Skeletal muscle tissue (tissue), 4 donors: Measurements from ENCODE around the gene SDK1. TPM values are rescaled to one million over a fixed set of nuclear protein-coding genes. Genes with fewer than 3 reads are reported as not detected.

Experiments
- H3K27ac ChIP-seq: one replicate; pipeline ENCODE4 v1.7.0; 2013; ENCODE audit warnings: mild to moderate bottlenecking, low read depth, low read length, inconsistent platforms
- H3K27me3 ChIP-seq, 3 donors: one replicate each; pipeline ENCODE4 v1.7.0; 2013; ENCODE audit warnings: low read length in 3 of 3; ENCODE audit not compliant: control insufficient read depth in 3 of 3, insufficient read depth in 3 of 3
- H3K36me3 ChIP-seq, 3 donors: one replicate each; pipeline ENCODE4 v1.7.0; 2013; ENCODE audit warnings: low read length in 3 of 3; ENCODE audit not compliant: control insufficient read depth in 3 of 3, insufficient read depth in 3 of 3
- H3K4me1 ChIP-seq, 3 donors: one replicate each; pipeline ENCODE4 v1.7.0; 2013; ENCODE audit warnings: low read length in 3 of 3, mild to moderate bottlenecking in 3 of 3; ENCODE audit not compliant: control insufficient read depth in 3 of 3, insufficient read depth in 3 of 3
- H3K4me3 ChIP-seq, 3 donors: one replicate each; pipeline ENCODE4 v1.7.0; 2013; ENCODE audit warnings: low read length in 3 of 3
- H3K9ac ChIP-seq, 3 donors: one replicate each; pipeline ENCODE4 v1.7.0; 2013; ENCODE audit warnings: low read length in 3 of 3, mild to moderate bottlenecking in 3 of 3, moderate library complexity in 2 of 3, low read depth in 1 of 3
- H3K9me3 ChIP-seq, 3 donors: one replicate each; pipeline ENCODE4 v1.7.0; 2013; ENCODE audit warnings: low read length in 3 of 3; ENCODE audit not compliant: control insufficient read depth in 3 of 3
- total RNA-seq: library from RNA; depleted of rRNA; stranded (reverse); fragments of >200 nt; gene quantifications from one replicate; pipeline ENCODE4 v1.2.3, GENCODE V29; 2014
- donor health status: Osteomylitis.

The SDK1 gene
- total RNA-seq, 1 donor from 2014 or later: 3.7 TPM

GRCh38 chr7:3426064-3426463 is 125.0 kb downstream of the SDK1 start:
- no peaks in the 10 kb centered on the region for H3K27me3 ChIP-seq
- no peaks in the 10 kb centered on the region for H3K4me1 ChIP-seq
- no peak overlapping the region for H3K27ac ChIP-seq
- no peak overlapping the region for H3K9ac ChIP-seq
- H3K4me3 ChIP-seq: no peak overlapping the region
- peaks cover 0 to 4% (median 2%) of the 10 kb centered on the region in 3 donors for H3K9me3 ChIP-seq
- no peaks in the 10 kb centered on the region for H3K36me3 ChIP-seq

DNA sequence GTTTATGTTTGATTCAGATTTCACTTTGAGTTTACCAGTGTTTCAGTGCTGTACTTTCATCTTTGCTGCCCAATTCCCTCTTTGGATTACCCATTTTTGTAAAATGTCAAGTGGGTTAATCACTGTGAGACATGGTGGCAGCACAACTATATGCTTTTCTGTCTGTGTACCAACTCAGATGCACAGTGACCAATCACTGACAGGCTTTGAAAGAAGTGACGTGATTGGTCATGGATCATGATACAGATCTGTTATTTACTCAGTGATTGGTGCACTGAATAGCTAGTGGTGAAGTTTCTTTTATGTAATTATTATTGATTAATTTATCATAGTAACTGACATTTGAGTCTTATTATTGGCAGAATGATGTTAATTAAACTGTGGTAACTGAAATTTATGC is 126.9 kb downstream of the SDK1 start:
- no peak overlapping the region for H3K9ac ChIP-seq
- H3K4me1 ChIP-seq: no peaks in the 10 kb centered on the region
- H3K4me3 ChIP-seq: no peak overlapping the region
- H3K27me3 ChIP-seq: no peaks in the 10 kb centered on the region
- no peak overlapping the region for H3K27ac ChIP-seq
- no peaks in the 10 kb centered on the region for H3K36me3 ChIP-seq
- no peaks in the 10 kb centered on the region for H3K9me3 ChIP-seq

DNA sequence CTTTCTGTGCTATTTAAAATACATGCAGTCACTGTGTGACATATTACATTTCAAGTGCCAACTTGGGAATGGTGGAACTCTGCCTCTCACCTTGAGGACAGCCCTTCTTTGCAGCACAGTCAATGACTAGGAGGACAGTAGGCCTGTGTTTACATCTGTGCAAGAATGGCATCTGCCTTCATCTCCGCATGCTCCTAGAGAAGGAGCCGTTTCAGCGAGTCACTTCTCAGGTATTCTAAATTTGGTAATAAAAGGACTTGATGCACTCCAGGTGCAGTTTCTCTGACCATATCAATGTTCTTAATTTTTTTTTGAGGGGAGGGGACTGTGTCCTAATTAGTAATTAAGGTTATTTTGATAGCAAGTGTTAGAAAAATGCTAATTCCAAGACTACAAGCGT is 128.9 kb downstream of the SDK1 start:
- Histone ChIP-seq H3K27me3 (no peaks in the 10 kb centered on the region), H3K36me3 (no peaks in the 10 kb centered on the region), H3K9ac (no peak overlapping the region), H3K4me3 (no peak overlapping the region), H3K9me3 (no peaks in the 10 kb centered on the region), H3K4me1 (no peaks in the 10 kb centered on the region), H3K27ac (no peak overlapping the region)

GRCh38 chr7:3430588-3430987 is 129.5 kb downstream of the SDK1 start:
- H3K4me1 ChIP-seq: no peaks in the 10 kb centered on the region

GRCh38 chr7:3431306-3431705 is 130.3 kb downstream of the SDK1 start:
- Histone ChIP-seq H3K27ac (no peak overlapping the region), H3K9me3 (no peaks in the 10 kb centered on the region), H3K27me3 (no peaks in the 10 kb centered on the region), H3K9ac (no peak overlapping the region), H3K36me3 (no peaks in the 10 kb centered on the region), H3K4me1 (no peaks in the 10 kb centered on the region), H3K4me3 (no peak overlapping the region)

More at GRCh38 chr7:3430588-3430987, 129.5 kb downstream of the SDK1 start:
- Histone ChIP-seq H3K9me3 (no peaks in the 10 kb centered on the region), H3K36me3 (no peaks in the 10 kb centered on the region), H3K27ac (no peak overlapping the region), H3K4me3 (no peak overlapping the region), H3K9ac (no peak overlapping the region), H3K27me3 (no peaks in the 10 kb centered on the region)

DNA sequence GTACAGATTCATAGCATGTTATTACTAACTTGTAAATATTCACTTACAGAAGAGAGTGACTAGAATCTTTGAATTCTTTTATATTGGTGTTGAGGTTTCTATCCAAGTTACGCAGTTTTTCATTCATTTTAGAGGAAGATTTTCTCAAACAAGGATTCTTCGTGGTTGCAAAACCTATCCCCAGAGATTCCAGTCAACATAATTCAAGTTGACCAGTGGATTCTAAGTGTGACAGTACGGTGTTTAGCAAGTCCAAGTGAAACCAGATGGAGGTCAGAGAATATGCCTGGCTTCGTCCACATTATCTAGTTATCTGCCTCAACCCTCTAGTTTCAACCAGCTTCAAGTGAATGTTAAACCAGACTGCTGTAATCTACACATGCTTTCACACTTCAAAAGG is 131.9 kb downstream of the SDK1 start:
- no peak overlapping the region for H3K9ac ChIP-seq
- no peaks in the 10 kb centered on the region for H3K36me3 ChIP-seq
- H3K27me3 ChIP-seq: no peaks in the 10 kb centered on the region
- no peaks in the 10 kb centered on the region for H3K9me3 ChIP-seq
- H3K4me1 ChIP-seq: no peaks in the 10 kb centered on the region
- H3K27ac ChIP-seq: no peak overlapping the region
- H3K4me3 ChIP-seq: no peak overlapping the region

- H3K9ac ChIP-seq: no peak overlapping the region
- peaks cover 0 to 4% (median 0%) of the 10 kb centered on the region in 3 donors for H3K4me1 ChIP-seq
- H3K27ac ChIP-seq: no peak overlapping the region
- H3K27me3 ChIP-seq: no peaks in the 10 kb centered on the region
- H3K36me3 ChIP-seq: no peaks in the 10 kb centered on the region
- H3K9me3 ChIP-seq: no peaks in the 10 kb centered on the region
- no peak overlapping the region for H3K4me3 ChIP-seq
These were observed 133.6 kb downstream of the SDK1 start for GRCh38 chr7:3434611-3435010.

- H3K4me1 ChIP-seq: peaks cover 0 to 4% (median 0%) of the 10 kb centered on the region in 3 donors
- H3K27me3 ChIP-seq: no peaks in the 10 kb centered on the region
- H3K9ac ChIP-seq: no peak overlapping the region
- H3K9me3 ChIP-seq: no peaks in the 10 kb centered on the region
- H3K36me3 ChIP-seq: no peaks in the 10 kb centered on the region
- no peak overlapping the region for H3K4me3 ChIP-seq
- H3K27ac ChIP-seq: no peak overlapping the region
These were observed 135.1 kb downstream of the SDK1 start for GRCh38 chr7:3436112-3436511.

DNA sequence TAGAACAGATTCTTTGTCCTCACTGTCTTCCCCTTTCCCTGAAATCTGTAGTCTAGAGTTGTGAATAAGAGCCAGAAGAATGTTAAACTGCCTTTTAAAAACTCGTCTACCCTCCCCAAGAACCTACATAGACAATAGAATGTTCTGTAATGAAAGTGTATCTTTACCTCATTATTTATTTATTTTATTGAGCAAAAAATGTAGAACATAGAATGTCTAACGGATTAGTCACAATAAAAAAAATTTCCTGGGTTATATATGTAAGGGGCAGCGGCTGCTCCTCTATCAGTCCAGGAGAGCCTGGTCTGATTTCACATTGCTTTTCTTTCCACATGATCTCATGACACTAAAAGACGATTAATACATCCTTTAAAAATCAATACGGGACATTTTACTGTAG is 135.7 kb downstream of the SDK1 start:
- H3K9me3 ChIP-seq: no peaks in the 10 kb centered on the region

GRCh38 chr7:3437467-3437866 is 136.4 kb downstream of the SDK1 start:
- H3K4me1 ChIP-seq: peaks cover 0 to 4% (median 0%) of the 10 kb centered on the region in 3 donors
- H3K27me3 ChIP-seq: no peaks in the 10 kb centered on the region
- no peak overlapping the region for H3K4me3 ChIP-seq
- no peak overlapping the region for H3K27ac ChIP-seq
- H3K36me3 ChIP-seq: no peaks in the 10 kb centered on the region
- H3K9ac ChIP-seq: no peak overlapping the region
- no peaks in the 10 kb centered on the region for H3K9me3 ChIP-seq

More for the DNA sequence above, 135.7 kb downstream of the SDK1 start:
- peaks cover 0 to 4% (median 0%) of the 10 kb centered on the region in 3 donors for H3K4me1 ChIP-seq
- no peaks in the 10 kb centered on the region for H3K36me3 ChIP-seq
- H3K4me3 ChIP-seq: no peak overlapping the region
- H3K27me3 ChIP-seq: no peaks in the 10 kb centered on the region
- H3K27ac ChIP-seq: no peak overlapping the region
- no peak overlapping the region for H3K9ac ChIP-seq

- no peak overlapping the region for H3K9ac ChIP-seq
- no peak overlapping the region for H3K4me3 ChIP-seq
- H3K36me3 ChIP-seq: no peaks in the 10 kb centered on the region
- peaks cover 0 to 4% (median 0%) of the 10 kb centered on the region in 3 donors for H3K4me1 ChIP-seq
- H3K9me3 ChIP-seq: no peaks in the 10 kb centered on the region
- H3K27ac ChIP-seq: no peak overlapping the region
- no peaks in the 10 kb centered on the region for H3K27me3 ChIP-seq
These were observed 137.3 kb downstream of the SDK1 start for GRCh38 chr7:3438352-3438751.
